MG63 (cell line): Measurements from ENCODE around the gene TMEM132A. TPM values are rescaled to one million over a fixed set of nuclear protein-coding genes. Genes with fewer than 3 reads are reported as not detected.
"Not testable (repeated sequence)": the region's sequence is repeated elsewhere in the genome, so short reads cannot be mapped to it uniquely, and the experiment has no call there.

Experiments
- DNase-seq: peaks from one replicate; pipeline ENCODE4 v3.0.0-alpha.2; 2020
- H3K27me3 ChIP-seq: fragments of 250-450 bp; sonication (Bioruptor Pico); 2 replicates; pipeline ENCODE4 v1.5.1; 2020; ENCODE audit warnings: mild to moderate bottlenecking, moderate library complexity
- H3K36me3 ChIP-seq: fragments of 250-450 bp; sonication (Bioruptor Pico); 2 replicates; pipeline ENCODE4 v1.5.1; 2020; ENCODE audit warnings: mild to moderate bottlenecking, moderate library complexity
- H3K4me3 ChIP-seq: fragments of 250-450 bp; sonication (Bioruptor Pico); 2 replicates; pipeline ENCODE4 v1.5.1; 2020; ENCODE audit warnings: mild to moderate bottlenecking, moderate library complexity
- H3K9me3 ChIP-seq: fragments of 250-450 bp; sonication (Bioruptor Pico); 2 replicates; pipeline ENCODE4 v1.5.1; 2020; ENCODE audit warnings: mild to moderate bottlenecking, moderate library complexity
- total RNA-seq: library from RNA; depleted of rRNA; stranded (reverse); fragments of >200 nt; shearing (Covaris generic); gene quantifications from 2 replicates; pipeline ENCODE4 v1.2.3, GENCODE V29; 2014; ENCODE audit warnings: low replicate concordance

Gene TMEM132A
- total RNA-seq, 1 experiment from 2014 or later, result 16.3 TPM

DNA sequence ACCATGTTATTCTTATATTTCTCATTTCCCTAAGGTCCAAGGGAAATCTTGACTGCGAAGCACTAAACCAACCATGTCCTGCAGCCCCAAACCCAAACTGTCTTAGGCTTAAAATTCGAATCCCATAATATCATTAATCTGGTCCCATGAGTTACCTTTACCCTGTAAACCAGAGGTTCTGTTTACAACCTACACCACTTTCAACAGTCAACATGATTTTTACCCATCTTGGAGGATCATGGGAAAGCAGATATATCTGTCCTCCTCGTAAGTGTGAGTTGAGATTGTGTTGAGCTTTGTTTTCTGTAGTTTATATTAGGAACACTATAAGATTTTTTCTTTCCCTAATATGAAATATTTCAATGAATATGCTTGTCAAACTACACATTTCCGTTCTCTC is 24.3 kb upstream of the TMEM132A start:
- Histone ChIP-seq H3K27me3 (no peaks in the 10 kb centered on the region), H3K4me3 (no peak overlapping the region), H3K9me3 (no peaks in the 10 kb centered on the region), H3K36me3 (peaks cover 96% of the 10 kb centered on the region)
- DNase-seq, result no peak

DNA sequence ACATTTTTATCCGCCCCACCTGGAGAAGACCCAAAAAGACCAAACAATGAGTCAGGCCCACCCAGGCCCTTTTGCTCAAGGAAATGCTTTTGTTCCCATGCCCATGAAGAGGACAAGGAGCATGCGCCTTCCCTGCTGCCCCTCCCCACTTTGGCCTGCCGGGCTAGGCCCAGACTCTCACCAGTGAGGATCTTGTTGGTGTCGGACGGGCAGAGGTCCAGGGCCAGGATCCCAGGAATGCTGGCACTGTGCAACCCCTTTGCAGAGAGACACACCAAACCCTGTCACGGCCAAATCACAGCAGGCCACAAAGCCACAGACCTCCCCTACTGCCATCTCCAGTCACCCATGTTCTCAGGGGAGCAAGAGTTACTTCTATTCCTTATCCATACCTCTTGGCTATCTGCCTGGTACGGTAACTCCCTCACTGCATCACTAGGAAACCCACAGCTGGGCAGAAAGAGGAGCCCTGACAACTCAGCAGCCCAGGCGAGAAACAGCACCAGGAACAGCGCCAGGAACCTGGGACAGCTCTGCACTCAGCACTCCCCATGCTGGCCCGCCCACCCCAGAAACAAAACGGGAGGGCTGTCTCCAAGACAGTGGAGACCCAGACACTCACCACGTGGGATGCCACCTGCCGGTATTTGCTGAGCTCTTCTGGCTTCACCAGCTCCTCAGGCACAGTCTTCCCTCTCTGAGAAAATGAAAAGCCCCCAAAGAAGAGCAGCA is 23.4 kb upstream of the TMEM132A start:
- DNase-seq, result no peak
- Histone ChIP-seq H3K36me3 (peaks cover 90% of the 10 kb centered on the region), H3K4me3 (no peak overlapping the region), H3K9me3 (no peaks in the 10 kb centered on the region), H3K27me3 (no peaks in the 10 kb centered on the region)

DNA sequence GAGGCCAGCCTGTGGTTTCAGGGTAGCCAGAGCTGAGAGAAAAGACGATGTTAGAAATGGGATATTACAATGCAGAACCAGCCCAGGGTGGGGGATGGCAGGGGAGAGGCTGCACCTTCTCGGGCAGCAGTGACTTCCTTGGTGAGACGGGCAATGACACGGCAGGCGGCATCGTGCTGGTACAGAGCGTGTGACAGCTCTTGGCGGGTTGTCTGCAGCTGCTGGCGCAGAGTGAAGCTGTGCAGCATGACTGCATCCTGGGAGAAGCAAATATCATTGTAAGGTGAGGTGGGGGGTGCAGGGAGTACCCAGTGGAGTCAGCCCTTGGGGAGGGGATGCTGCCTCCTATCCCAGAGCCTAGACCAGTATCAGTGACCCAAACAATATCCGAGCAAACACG is 21.6 kb upstream of the TMEM132A start:
- Histone ChIP-seq H3K4me3 (no peak overlapping the region), H3K36me3 (peaks cover 72% of the 10 kb centered on the region), H3K27me3 (no peaks in the 10 kb centered on the region), H3K9me3 (no peaks in the 10 kb centered on the region)
- DNase-seq, result no peak

DNA sequence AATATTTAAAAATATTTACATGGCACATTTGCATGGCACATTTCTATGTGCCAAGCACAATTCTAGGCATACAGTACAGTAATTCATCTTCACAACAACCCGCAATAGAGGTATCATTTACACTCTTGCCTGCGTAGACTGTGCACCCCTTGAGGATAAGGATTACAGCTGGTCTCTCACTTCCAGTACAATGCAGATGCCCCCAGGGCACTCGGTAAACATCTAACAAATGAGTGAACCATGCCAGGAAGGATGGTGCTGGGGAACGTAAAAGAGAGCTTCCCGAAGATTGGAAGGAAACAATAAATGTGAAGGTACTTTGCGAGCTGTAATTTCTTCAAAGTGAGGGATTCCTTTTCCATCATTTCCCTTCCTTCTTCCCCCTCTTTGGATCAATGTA is 19.2 kb upstream of the TMEM132A start:
- Histone ChIP-seq H3K4me3 (peak overlapping the region; percentile 97), H3K36me3 (peaks cover 49% of the 10 kb centered on the region), H3K9me3 (no peaks in the 10 kb centered on the region), H3K27me3 (no peaks in the 10 kb centered on the region; the same call in 1 of the 2 replicates)
- DNase-seq, result no peak

DNA sequence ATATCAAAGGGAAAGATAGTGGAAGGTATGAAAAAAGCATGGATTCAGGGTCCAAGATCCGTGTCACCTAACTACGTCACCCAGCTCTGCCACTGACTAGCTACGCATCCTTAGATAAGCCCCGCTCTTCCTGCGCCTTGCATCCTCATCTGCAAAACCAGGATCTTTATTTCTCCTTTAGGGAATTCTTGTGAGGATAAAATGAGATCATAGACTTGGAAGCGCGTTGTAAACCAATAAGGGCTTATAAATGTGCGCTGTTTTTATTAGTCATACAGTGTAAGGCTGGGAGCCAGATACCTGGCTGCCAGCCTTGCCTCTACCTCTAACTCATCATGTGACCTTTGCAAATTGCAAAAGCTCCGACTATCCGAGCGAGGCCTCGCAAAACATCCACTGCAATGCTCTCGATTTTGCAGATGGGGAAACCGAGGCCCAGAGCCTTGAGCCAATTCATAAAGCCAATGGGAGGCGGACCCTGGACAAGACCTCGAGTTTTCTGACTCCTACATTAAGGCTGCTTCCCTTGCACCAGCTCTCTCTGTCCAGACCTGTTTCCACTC is 18.6 kb upstream of the TMEM132A start:
- peaks cover 43% of the 10 kb centered on the region for H3K36me3 ChIP-seq
- no peaks in the 10 kb centered on the region; the same call in 1 of the 2 replicates for H3K27me3 ChIP-seq
- peak overlapping the region; percentile 97 for H3K4me3 ChIP-seq
- DNase-seq, result peak; percentile 33
- H3K9me3 ChIP-seq, result no peaks in the 10 kb centered on the region

DNA sequence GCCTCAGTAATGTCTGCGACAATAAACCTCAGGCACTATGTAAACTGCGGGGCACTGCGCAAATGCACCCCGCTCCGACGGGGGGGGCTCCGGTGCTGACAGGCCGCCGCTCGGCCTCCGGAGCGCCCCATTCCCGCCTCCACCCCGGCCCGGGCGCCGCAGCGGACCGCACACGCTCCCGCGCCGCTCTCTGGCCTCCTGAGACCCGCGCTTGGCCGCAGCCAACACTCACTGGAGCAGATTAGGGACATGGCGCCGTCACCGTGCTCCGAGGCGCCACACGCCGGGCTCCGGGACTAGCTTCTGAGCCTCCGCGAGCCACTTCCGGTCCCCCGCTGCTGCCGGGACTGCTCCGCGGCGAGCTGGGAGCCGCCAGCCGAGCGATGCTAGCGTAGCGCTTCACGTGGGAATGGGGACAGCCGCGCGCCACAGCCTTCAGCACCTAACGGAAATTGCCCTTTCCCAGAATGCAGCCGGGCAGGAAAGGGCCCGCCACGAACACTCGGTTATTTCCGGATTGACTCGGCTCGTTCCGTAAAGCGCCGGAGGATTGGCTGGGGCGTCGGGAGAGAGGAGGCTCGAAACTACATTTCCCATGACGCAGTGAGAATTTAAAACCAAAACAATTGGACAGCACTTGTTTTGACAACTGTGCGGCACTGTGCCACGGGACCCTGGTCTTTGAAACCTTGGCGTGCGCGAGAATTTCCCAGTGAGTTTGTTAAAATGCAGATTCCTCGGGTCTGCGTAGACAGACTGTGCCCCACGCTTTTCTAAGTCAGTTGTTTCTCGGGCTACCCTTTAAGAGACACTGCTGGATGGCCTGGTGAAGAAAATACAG is 17.9 kb upstream of the TMEM132A start, which contains the start of gene PRPF19:
TSS of gene PRPF19 (minus strand) at position 454 of the 841 bp plus-strand sequence. CDS start at position 251, 203 bp downstream.
- no peaks in the 10 kb centered on the region; the same call in 1 of the 2 replicates for H3K27me3 ChIP-seq
- no peaks in the 10 kb centered on the region for H3K9me3 ChIP-seq
- DNase-seq, result peak; percentile 93
- peak within 1 kb of the TSS; percentile 97 for H3K4me3 ChIP-seq
- H3K36me3 ChIP-seq, result peaks cover 37% of the 10 kb centered on the region

DNA sequence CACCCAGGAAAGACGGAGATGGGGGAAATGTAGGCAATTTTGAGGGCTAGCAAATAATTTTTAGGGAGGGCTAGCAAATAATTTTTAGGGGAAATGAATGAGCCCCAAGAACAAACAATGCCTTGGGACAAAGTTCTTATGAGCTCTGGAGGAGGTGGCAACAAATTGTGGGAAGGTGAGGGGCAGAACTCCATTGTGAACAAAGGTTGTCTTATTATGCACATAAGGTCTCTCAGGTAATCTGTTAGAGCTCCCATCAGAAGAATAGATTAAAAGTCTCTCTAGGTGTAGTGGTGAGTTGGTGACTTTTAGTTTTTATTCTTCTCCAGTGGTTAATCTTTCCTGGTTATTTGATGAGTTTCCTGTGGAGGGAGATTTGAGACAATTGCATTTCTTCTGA is 15.5 kb upstream of the TMEM132A start:
- Histone ChIP-seq H3K27me3 (no peaks in the 10 kb centered on the region; the same call in 1 of the 2 replicates), H3K36me3 (peaks cover 13% of the 10 kb centered on the region), H3K9me3 (no peaks in the 10 kb centered on the region), H3K4me3 (no peak overlapping the region)
- no peak for DNase-seq

DNA sequence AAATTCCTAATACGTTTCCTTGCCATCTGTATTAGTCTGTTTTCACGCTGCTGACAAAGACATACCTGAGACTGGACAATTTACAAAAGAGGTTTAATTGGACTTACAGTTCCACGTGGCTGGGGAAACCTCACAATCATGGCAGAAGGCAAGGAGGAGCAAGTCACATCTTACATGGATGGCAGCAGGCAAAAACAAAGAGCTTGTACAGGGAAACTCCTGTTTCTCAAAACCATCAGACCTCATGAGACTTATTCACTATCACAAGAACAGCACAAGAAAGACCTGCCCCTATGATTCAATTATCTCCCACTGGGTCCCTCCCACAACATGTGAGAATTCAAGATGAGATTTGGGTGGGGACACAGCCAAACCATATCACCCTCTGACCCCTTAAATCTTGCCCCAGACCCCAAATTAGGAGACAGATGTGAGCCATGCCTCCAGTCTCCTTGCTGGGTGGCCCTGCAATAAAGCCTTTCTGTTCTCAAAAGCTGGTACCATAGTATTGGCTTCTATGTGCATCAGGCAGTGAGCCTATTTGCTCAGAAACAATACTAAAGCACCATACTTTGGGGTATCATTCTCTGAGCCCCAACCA is 14.5 kb upstream of the TMEM132A start:
- H3K36me3 ChIP-seq, H3K4me3 ChIP-seq, DNase-seq, H3K9me3 ChIP-seq, H3K27me3 ChIP-seq: not testable (repeated sequence)

DNA sequence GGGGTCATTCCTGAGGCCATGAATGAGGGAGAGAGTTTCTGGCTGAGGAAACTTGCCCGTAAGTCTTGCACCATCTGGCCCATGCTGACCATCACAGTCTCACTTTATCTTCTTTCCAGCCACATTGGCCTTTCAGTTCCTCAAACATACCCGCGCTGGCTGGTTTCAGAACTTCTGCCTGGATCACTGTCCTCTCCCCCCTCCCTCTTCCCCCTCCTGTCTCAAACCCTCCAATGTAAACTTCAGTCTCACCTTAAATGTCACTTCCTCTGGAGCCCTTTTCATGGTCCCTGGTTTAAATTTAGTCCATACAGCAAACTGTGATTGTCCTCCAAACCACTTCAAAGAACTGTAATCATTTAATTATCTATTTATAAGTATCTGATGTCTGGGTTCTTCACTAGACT is 14.0 kb upstream of the TMEM132A start:
- H3K36me3 ChIP-seq, result no peaks in the 10 kb centered on the region
- no peaks in the 10 kb centered on the region; the same call in 1 of the 2 replicates for H3K27me3 ChIP-seq
- DNase-seq, result no peak
- no peak overlapping the region for H3K4me3 ChIP-seq
- no peaks in the 10 kb centered on the region for H3K9me3 ChIP-seq

DNA sequence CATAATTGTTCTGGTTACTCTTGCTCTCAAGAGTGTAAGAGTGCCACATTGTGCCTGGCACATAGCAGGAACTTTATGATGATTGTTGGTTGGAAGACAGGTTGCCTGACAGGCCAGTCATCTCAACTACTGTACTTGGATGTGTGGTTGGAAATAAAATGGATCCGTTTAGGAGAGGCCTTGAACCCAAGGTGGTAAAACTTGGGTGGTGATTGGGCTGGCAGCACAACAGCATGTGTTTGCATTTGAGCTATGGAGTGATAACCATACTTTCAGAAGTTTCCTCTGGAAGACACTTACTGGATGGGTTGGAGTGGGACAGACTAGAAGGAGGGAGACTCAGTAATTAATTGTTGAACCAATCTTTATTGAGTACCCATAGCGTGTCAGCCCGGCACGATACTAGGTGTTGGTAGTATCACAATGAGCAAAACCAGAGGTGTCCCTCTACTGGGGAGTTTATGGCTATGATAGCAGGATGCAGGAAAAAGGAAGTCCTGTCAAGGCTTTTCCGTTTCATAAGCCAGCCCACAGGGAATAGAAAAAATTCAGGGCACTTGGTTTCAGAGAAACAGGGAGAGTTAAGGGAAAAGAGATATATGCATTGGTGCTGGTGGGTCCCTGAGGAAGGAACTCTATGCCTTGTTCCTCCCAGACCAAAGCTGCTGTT is 13.4 kb upstream of the TMEM132A start:
- Histone ChIP-seq H3K27me3 (no peaks in the 10 kb centered on the region; the same call in 1 of the 2 replicates), H3K9me3 (no peaks in the 10 kb centered on the region), H3K36me3 (peaks cover 2% of the 10 kb centered on the region), H3K4me3 (no peak overlapping the region)
- no peak for DNase-seq

DNA sequence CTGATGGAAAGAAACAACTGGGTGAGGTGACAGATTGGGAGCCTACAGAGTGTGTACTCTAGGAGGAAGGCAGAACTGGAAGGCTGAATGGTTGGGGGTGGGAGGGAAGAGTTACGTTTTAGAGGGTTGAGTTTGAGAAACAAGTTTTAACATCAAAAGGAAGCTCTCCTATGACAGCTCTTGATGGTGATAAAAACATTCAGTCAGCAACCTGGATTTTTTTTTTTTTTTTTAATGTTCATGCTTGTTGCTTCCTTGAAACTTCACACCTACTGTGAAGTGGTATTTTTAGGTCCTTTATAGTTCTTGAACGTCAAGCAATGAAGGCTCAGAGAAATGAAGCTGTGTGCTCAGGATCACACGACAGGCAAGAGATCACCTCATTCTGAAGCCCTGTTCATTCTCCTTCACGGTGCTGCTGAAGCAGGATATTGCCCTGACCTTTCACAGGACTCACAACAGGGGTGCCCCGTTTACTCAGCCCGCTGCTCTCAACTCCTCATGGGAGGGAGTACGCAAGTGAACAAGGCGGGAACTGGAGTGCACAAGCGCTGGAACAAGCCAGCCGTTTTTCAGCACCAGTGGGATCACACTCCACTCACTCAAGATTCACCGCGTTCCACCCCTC is 11.9 kb upstream of the TMEM132A start:
- DNase-seq, result no peak
- H3K4me3 ChIP-seq, result no peak overlapping the region
- H3K9me3 ChIP-seq, result no peaks in the 10 kb centered on the region
- H3K36me3 ChIP-seq, result peaks cover 4% of the 10 kb centered on the region
- H3K27me3 ChIP-seq, result no peaks in the 10 kb centered on the region; the same call in 1 of the 2 replicates

DNA sequence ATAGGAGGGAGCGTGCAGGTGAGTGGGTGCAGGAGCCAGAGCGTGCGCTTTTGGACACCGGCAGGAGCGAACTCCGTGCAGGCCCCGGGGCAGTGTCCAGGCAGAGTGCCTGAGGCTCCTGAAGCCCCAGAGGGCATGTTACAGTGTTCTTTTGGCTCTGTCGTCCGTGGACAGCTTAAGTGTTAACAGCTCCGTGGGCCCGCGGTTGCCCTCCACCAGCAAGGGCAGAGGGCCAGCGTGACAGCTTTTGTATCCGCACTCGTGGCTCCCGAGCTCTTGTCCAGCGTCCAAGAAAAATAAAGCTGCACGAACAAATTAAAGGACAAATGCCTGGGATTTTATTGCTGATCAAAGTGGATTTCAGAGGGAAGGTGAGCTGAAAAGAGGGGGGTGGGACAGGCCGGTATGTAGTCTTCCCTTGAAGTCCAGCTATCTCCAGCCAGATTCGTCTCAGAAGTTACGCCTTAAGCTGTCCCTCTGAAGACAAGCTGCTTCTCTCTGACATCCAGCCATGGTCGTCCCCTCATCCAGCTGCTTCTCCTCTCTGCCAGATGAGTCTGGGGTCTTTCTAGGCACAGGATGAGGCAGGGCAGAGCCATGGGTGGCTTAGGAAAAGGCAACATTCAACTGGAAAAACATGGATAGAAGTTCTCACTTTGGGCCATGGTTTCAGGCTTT is 11.3 kb upstream of the TMEM132A start:
- DNase-seq, result no peak
- Histone ChIP-seq H3K36me3 (peaks cover 8% of the 10 kb centered on the region), H3K9me3 (no peaks in the 10 kb centered on the region), H3K27me3 (no peaks in the 10 kb centered on the region; the same call in 1 of the 2 replicates), H3K4me3 (peak overlapping the region; percentile 67)

DNA sequence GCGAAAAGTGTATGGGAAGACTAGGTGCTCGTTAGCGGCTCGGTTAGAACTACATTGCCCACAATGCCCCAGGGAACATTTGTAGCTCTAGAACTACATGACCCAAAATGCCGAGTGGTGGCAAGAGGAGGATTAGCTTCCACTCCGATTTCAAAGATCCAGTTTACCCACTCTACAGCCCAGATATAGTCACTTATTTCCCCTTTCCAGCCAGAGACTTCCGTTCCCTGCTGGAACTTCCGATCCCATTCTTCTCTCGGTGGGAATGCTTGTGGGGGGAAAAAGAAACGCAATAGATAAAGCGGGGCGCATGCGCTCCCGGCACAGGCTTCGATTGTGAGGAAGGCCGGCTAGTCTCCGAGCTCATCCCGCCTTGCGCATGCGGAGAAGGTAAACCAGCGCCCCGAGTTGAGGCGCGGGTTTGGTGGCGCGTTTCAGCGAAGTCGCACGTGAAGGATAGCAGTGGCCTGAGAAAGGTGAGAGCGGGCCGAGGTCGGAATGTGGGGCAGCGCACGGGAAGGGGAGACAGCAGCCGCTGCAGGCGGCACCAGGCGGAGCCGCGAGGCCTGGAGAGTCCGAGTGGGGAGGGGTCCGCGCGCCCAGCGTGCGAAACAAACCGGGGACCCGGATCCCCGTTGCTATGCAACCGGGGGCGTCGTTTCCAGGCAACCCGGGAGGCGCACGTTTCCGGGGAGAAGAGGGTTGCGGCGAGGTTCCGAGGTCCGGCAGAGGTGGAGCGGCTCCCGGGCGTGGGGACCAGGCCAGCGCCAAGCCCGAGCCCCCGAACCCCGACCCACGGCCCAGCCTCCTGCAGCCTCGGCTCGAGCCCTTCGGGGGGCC is 10.2 kb upstream of the TMEM132A start, which contains the start of gene TMEM109:
TSS of gene TMEM109 (plus strand) at position 366 of the 840 bp plus-strand sequence. CDS start 5,536 bp downstream, outside the sequence.
- peak; percentile 79 for DNase-seq
- Histone ChIP-seq H3K4me3 (peak within 1 kb of the TSS; percentile 67), H3K27me3 (no peaks in the 10 kb centered on the region; the same call in 1 of the 2 replicates), H3K9me3 (no peaks in the 10 kb centered on the region), H3K36me3 (peaks cover 8% of the 10 kb centered on the region)

DNA sequence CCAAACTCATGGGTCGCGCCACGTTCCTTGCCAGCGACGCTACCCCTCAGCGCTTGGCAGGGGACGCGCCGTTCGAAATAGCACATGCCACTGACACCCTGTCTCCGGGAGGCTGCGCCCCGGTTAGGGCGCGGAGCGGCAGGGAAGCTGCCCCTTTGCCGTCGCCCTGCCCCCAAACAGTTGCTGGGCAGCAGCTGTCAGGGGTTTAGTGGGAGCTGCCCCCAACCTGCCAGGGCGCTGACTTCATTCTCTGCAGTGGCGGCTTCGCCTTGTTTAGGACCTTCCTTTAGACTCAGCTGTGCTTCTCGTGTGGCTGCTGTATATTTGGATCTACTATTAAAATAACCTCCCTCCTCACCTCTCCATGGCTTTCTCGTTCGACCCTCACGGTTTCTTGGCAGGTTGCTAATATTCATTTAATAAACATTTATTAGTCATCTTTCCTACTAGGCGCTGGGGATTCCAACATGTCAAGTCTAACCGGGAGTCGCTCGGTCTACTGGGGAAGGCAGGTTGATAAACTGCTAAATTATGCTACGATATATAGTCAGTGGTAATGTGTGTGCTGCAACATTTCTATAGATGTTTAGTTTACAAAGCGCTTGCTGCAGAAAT is 9.5 kb upstream of the TMEM132A start:
- peaks cover 8% of the 10 kb centered on the region for H3K36me3 ChIP-seq
- no peaks in the 10 kb centered on the region for H3K9me3 ChIP-seq
- no peaks in the 10 kb centered on the region; the same call in 1 of the 2 replicates for H3K27me3 ChIP-seq
- DNase-seq, result peak; percentile 52
- peak overlapping the region; percentile 67 for H3K4me3 ChIP-seq
